PC-9 (cell line): ENCODE data around the gene SLIRP.

Source experiments
- CTCF ChIP-seq: fragments of 200-600 bp; sonication (generic); conservative IDR thresholded peaks from 2 replicates; pipeline ENCODE4 v1.6.1; 2017; ENCODE audit warnings: mixed run types, antibody characterized with exemption, mild to moderate bottlenecking, moderate library complexity
- EZH2 ChIP-seq: fragments of 200-600 bp; sonication (generic); IDR thresholded peaks from 2 replicates; pipeline ENCODE4 v1.8.0; 2017; ENCODE audit warnings: antibody characterized with exemption, low read depth

DNA sequence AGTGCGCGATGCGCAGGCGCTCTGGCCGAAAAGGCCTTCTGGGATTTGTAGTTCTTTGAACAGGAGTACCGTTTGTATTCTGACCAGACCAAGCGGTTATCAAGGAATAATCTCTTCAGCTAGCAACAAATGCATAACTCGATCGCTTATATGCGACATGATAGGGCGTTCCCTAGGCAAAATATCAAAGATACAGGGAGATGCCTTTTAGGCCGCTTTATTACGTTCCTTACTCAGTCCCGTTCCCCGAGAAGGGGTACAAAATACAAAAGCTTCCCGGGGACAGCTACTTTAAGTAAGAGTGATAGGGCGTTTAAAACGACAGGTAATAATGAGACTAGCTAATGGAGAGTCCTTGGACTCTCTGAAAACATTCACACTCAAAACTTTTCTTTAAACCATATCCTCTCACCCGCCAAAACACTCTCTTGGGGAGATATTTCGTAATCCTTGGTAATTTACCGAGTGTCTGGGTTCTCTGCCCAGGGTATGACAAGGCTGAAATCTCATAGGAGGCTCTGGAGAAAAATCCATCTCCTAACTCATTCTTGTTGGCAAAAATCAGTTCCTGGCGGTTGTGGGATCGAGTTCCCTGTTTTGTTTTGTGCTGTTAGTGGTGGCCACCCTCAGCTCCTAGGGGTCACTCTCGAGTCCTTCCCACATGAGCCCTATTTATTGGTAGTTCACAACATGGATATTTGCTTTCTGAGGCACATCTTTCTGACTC lies 53.5 kb downstream of the SLIRP start:
- TF ChIP-seq CTCF (peak; percentile 61), EZH2 (no peak)
